ENCODE measurements around the gene GMFB. TPM values are rescaled to one million over a fixed set of nuclear protein-coding genes. Genes with fewer than 3 reads are reported as not detected.

Gene GMFB
- total RNA-seq, 1 experiment from 2014 or later = 53.8 TPM

GRCh38 chr14:54483073-54483745 lies 5.6 kb downstream of the GMFB start:
- Histone ChIP-seq H3K4me3 (replicated peaks in 1 of 2; ENCODE audit: low read depth in 1 of 2, low read length in 2 of 2) (no peak overlapping the region), H3K9me3 (ENCODE audit: control insufficient read depth in 1 of 2, insufficient read depth in 1 of 2, low read depth in 1 of 2, low read length in 2 of 2) (no peaks in the 10 kb centered on the region), H2AFZ (ENCODE audit: low read depth, low read length, poor library complexity, severe bottlenecking) (no peak overlapping the region), H3K4me1 (ENCODE audit: control insufficient read depth in 1 of 2, insufficient read depth in 2 of 2, low read length in 2 of 2) (peaks cover 4 to 13% of the 10 kb centered on the region in 2 experiments; a peak in 3 of 4 replicates), H3K9ac (ENCODE audit: low read length) (no peak overlapping the region), H4K20me1 (ENCODE audit: insufficient read depth) (0 out of 2 replicates have a peak, but pooled peaks cover 4% of the 10 kb centered on the region), H3K27ac (ENCODE audit: low read depth, low read length) (no peak overlapping the region), H3K27me3 (ENCODE audit: insufficient read depth, low read length) (no peaks in the 10 kb centered on the region), H3K4me2 (ENCODE audit: low read length) (no peak overlapping the region), H3K36me3 (ENCODE audit: control insufficient read depth in 1 of 2, insufficient read depth in 2 of 2, low read length in 2 of 2) (peaks cover 21 to 26% of the 10 kb centered on the region in 2 experiments; a peak in 3 of 4 replicates), H3K9me2 (ENCODE audit: insufficient read depth) (no peaks in the 10 kb centered on the region), H3K79me2 (ENCODE audit: insufficient read depth, low read length) (peaks cover 78% of the 10 kb centered on the region)
- CTCF ChIA-PET = interaction anchor here (0.7 kb wide), 1 partner anchor 10 kb away, joined by 3 read pairs; no protein-coding TSS in a partner anchor
- POLR2A ChIA-PET = no interaction called here
- DNase-seq (ENCODE audit: low read depth, low spot score) = no peak
- BruUV-seq (replicated peaks) = no TSS peak
- intact Hi-C loops (cut with micrococcal nuclease) = no loop called here
- no peak for TF ChIP-seq RAD21 (IDR thresholded peaks at IDR 0.05; ENCODE audit: low read depth)
- TF ChIP-seq ZNF274 (IDR thresholded peaks at IDR 0.05; ENCODE audit: low read depth, low read length) = no peak
- no peak for TF ChIP-seq SIN3A (IDR thresholded peaks at IDR 0.05; ENCODE audit: low read depth)
- no peak for TF ChIP-seq ZBTB33 (IDR thresholded peaks at IDR 0.05; ENCODE audit: extremely low read depth, insufficient replicate concordance, low read length)
- no peak for TF ChIP-seq YY1 (IDR thresholded peaks at IDR 0.05; ENCODE audit: extremely low read depth, insufficient replicate concordance, low read depth, low read length)
- no peak for TF ChIP-seq CEBPB (IDR thresholded peaks at IDR 0.05; ENCODE audit: low read depth)
- no peak for TF ChIP-seq ELF1 (IDR thresholded peaks at IDR 0.05; ENCODE audit: borderline replicate concordance, low read depth)
- TF ChIP-seq EZH2phosphoT487 (IDR thresholded peaks at IDR 0.05; ENCODE audit: borderline replicate concordance) = no peak
- TF ChIP-seq ZFX (IDR thresholded peaks at IDR 0.05) = no peak
- no peak for TF ChIP-seq TCF7L2 (IDR thresholded peaks at IDR 0.05; ENCODE audit: borderline replicate concordance, extremely low read depth, insufficient read depth, insufficient read length)
- no peak for TF ChIP-seq EGR1 (IDR thresholded peaks at IDR 0.05; ENCODE audit: low read depth)
- TF ChIP-seq POLR2AphosphoS5 (IDR thresholded peaks at IDR 0.05; ENCODE audit: low read depth, low read length) = no peak
- no peak for TF ChIP-seq CBX3 (IDR thresholded peaks at IDR 0.05; ENCODE audit: low read depth)
- TF ChIP-seq JUND (IDR thresholded peaks at IDR 0.05) = no peak
- no peak for TF ChIP-seq SRF (IDR thresholded peaks at IDR 0.05; ENCODE audit: low read depth)
- no peak for TF ChIP-seq ATF3 (IDR thresholded peaks at IDR 0.05)
- no peak for TF ChIP-seq FOSL1 (IDR thresholded peaks at IDR 0.05; ENCODE audit: low read depth)
- no peak for TF ChIP-seq SP1 (IDR thresholded peaks at IDR 0.05; ENCODE audit: low read depth)
- TF ChIP-seq POLR2A (IDR thresholded peaks at IDR 0.05; ENCODE audit: borderline replicate concordance, extremely low read depth, insufficient read depth, insufficient read length) = no peak
- RAD21 ChIA-PET (ENCODE audit: low non-redundant PET in 1 of 2, low total read pairs in 2 of 2, uncharacterized antibody in 2 of 2, unreplicated experiment in 2 of 2) = no interaction called here
- no peak for ATAC-seq
